ENCODE results near the gene LAMTOR3. TPM values are rescaled to one million over a fixed set of nuclear protein-coding genes. Genes with fewer than 3 reads are reported as not detected.
A peak's percentile ranks its signal among the peaks of the same experiment; 100 is the strongest.

LAMTOR3 gene
- total and polyA plus RNA-seq, 7 donors, result 21.6 to 43.6 (median 24.7) TPM

DNA sequence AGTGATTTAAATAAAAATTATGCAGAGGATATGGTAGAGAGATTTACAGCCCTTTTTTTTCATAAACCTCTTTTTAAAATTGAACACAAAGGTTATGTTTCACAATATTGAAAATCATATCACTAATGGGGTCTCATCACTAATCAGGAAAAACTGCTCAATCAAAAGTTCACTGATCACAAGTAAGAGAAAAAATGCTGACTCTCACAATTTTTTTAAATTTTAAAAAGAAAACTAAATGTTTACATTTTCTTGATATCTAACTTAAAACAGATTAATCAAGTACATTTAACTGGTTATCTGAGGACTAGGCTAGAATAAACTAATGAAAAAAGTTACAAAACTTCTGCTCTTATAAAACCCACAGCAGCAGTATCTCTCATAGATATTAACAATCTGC, 8.5 kb downstream of the LAMTOR3 start:
- no peak overlapping the region for H3K4me3 ChIP-seq
- no peaks in the 10 kb centered on the region for H3K27me3 ChIP-seq (ENCODE audit: insufficient read depth in 3 of 3, low read length in 2 of 3)
- no peaks in the 10 kb centered on the region for H3K9me3 ChIP-seq
- no peak overlapping the region for H3K27ac ChIP-seq
- ATAC-seq (no peak), DNase-seq (no peak)
- H3K36me3 ChIP-seq (ENCODE audit: insufficient read depth in 1 of 2, low read depth in 1 of 2), result peaks cover 0 to 73% of the 10 kb centered on the region in 2 donors
- no peak for TF ChIP-seq CTCF (IDR thresholded peaks at IDR 0.05)
- H3K4me1 ChIP-seq, result peaks cover 15% of the 10 kb centered on the region
- intact Hi-C loops (cut with DNase I), result no loop called here

DNA sequence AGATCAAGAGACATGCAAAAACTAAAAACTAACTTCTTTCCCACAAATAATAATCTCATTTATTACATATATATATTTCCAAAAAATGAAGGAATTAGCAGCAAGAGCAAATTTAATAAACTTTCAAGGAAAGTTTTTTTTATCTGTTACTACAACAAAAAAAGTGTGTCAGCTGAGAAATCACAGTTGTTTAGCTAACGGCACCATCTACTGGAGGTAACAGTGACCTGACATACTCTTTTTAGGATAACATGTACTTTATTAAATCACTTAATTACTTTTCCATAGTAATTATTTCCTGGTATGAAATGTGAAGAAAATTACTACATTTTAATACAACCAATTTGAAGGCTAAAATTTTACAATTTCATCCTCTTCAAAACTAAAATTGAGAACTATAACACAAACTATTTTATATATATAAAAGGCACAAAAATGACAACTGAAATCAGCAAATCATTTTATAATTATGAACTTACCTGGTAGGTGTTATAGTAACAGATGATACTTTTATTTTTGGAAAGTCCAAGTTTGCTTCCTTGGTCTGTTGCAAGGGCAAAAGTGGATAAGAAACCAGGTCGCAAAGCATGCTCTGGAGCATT, 9.1 kb downstream of the LAMTOR3 start:
- TF ChIP-seq CTCF (IDR thresholded peaks at IDR 0.05), result peak; percentile 34
- no peaks in the 10 kb centered on the region for H3K9me3 ChIP-seq
- 68 to 75% (median 70%) methylated on average over 2 of the region's 2 CpGs for WGBS, 3 donors
- no peak for ATAC-seq
- H3K27me3 ChIP-seq (ENCODE audit: insufficient read depth in 3 of 3, low read length in 2 of 3), result no peaks in the 10 kb centered on the region
- intact Hi-C loops (cut with DNase I), result no loop called here
- H3K36me3 ChIP-seq (ENCODE audit: insufficient read depth in 1 of 2, low read depth in 1 of 2), result peaks cover 4 to 78% of the 10 kb centered on the region in 2 donors
- peaks cover 12% of the 10 kb centered on the region for H3K4me1 ChIP-seq
- H3K4me3 ChIP-seq, result no peak overlapping the region
- DNase-seq, result no peak
- no peak overlapping the region for H3K27ac ChIP-seq

GRCh38 chr4:99879458-99879857, 14.8 kb downstream of the LAMTOR3 start:
- no peak for TF ChIP-seq CTCF (IDR thresholded peaks at IDR 0.05)
- ATAC-seq, result no peak
- H3K9me3 ChIP-seq, result no peaks in the 10 kb centered on the region
- no peak for DNase-seq
- no peak overlapping the region for H3K4me3 ChIP-seq
- no peaks in the 10 kb centered on the region for H3K27me3 ChIP-seq (ENCODE audit: insufficient read depth in 3 of 3, low read length in 2 of 3)
- H3K4me1 ChIP-seq, result no peaks in the 10 kb centered on the region
- no peak overlapping the region for H3K27ac ChIP-seq
- intact Hi-C loops (cut with DNase I), result no loop called here
- WGBS, 3 donors, result 90 to 93% (median 91%) methylated on average over 3 of the region's 3 CpGs
- H3K36me3 ChIP-seq (ENCODE audit: insufficient read depth in 1 of 2, low read depth in 1 of 2), result peaks cover 8 to 74% of the 10 kb centered on the region in 2 donors

DNA sequence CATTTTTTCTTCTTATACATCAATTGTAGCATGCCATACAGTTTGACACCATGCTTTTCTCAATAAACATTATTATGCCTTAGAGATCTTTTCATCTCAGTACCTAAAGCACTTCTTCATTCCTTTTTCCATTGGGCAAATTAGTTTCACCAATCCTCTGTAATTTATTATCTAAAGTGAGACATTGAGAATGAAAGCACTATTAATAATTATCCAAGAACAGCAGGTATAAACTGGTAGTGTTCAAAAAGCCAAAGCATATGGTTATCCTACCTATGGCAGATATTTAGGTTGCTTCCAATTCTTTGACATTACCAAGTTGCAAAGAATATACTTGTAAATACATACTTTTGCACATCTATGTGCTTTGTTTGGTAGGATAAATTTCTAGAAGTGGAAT, 15.6 kb downstream of the LAMTOR3 start:
- DNase-seq, result no peak
- no peak for ATAC-seq

More for the DNA sequence above, 15.6 kb downstream of the LAMTOR3 start:
- no peak overlapping the region for H3K4me3 ChIP-seq
- H3K9me3 ChIP-seq, result no peaks in the 10 kb centered on the region
- no peaks in the 10 kb centered on the region for H3K4me1 ChIP-seq
- peaks cover 8 to 65% of the 10 kb centered on the region in 2 donors for H3K36me3 ChIP-seq (ENCODE audit: insufficient read depth in 1 of 2, low read depth in 1 of 2)
- H3K27ac ChIP-seq, result no peak overlapping the region
- H3K27me3 ChIP-seq (ENCODE audit: insufficient read depth in 3 of 3, low read length in 2 of 3), result no peaks in the 10 kb centered on the region
- intact Hi-C loops (cut with DNase I), result no loop called here
- TF ChIP-seq CTCF (IDR thresholded peaks at IDR 0.05), result no peak
